H9 (cell line): Measurements from ENCODE around the gene YEATS4. TPM values are rescaled to one million over a fixed set of nuclear protein-coding genes. Genes with fewer than 3 reads are reported as not detected.
A peak's percentile ranks its signal among the peaks of the same experiment; 100 is the strongest.

ENCODE experiments used
- DNase-seq: peaks from one replicate; pipeline ENCODE4 v3.0.0-alpha.2; 2017
- H2AFZ ChIP-seq: one replicate; pipeline ENCODE4 v1.6.1; 2013; ENCODE audit warnings: mild to moderate bottlenecking, low read length, control low read depth, moderate library complexity
- H2AK5ac ChIP-seq: 2 replicates; pipeline ENCODE4 v1.6.1; 2013; ENCODE audit warnings: low read length, control low read depth, mixed read lengths; ENCODE audit not compliant: insufficient read length
- H2BK120ac ChIP-seq: one replicate; pipeline ENCODE4 v1.6.1; 2013; ENCODE audit warnings: low read depth, mild to moderate bottlenecking, low read length, control low read depth, inconsistent platforms; ENCODE audit not compliant: poor library complexity, severe bottlenecking
- H2BK12ac ChIP-seq: 2 replicates; pipeline ENCODE4 v1.6.1; 2013; ENCODE audit warnings: low read length, control low read depth, mixed read lengths, low read depth; ENCODE audit not compliant: insufficient read length
- H2BK15ac ChIP-seq: 2 replicates; pipeline ENCODE4 v1.6.1; 2013; ENCODE audit warnings: low read depth, low read length, control low read depth
- H2BK20ac ChIP-seq: one replicate; pipeline ENCODE4 v1.6.1; 2013; ENCODE audit warnings: low read depth, mild to moderate bottlenecking, low read length, control low read depth, inconsistent platforms; ENCODE audit not compliant: poor library complexity, severe bottlenecking
- H2BK5ac ChIP-seq: 2 replicates; pipeline ENCODE4 v1.6.1; 2013; ENCODE audit warnings: low read length, control low read depth, mixed read lengths; ENCODE audit not compliant: insufficient read length
- H3K14ac ChIP-seq: 2 replicates; pipeline ENCODE4 v1.6.1; 2013; ENCODE audit warnings: low read length, control low read depth; ENCODE audit not compliant: insufficient read depth
- H3K18ac ChIP-seq: 2 replicates; pipeline ENCODE4 v1.6.1; 2013; ENCODE audit warnings: low read depth, mild to moderate bottlenecking, mixed read lengths, low read length, control low read depth; ENCODE audit not compliant: insufficient read length
- H3K23ac ChIP-seq: 2 replicates; pipeline ENCODE4 v1.6.1; 2013; ENCODE audit warnings: low read length, control low read depth, mixed read lengths, low read depth; ENCODE audit not compliant: insufficient read length
- H3K23me2 ChIP-seq: 2 replicates; pipeline ENCODE4 v1.6.1; 2013; ENCODE audit warnings: low read depth, mild to moderate bottlenecking, mixed read lengths, low read length, control low read depth; ENCODE audit not compliant: insufficient read length, poor library complexity, severe bottlenecking
- H3K27ac ChIP-seq: 2 replicates; pipeline ENCODE4 v1.5.1; 2013; ENCODE audit warnings: low read length, control low read depth, mixed read lengths, low read depth; ENCODE audit not compliant: insufficient read length
- H3K27me3 ChIP-seq: 2 replicates; pipeline ENCODE4 v1.6.1; 2013; ENCODE audit warnings: low read length, control low read depth, inconsistent platforms; ENCODE audit not compliant: insufficient read depth
- H3K4ac ChIP-seq: 2 replicates; pipeline ENCODE4 v1.6.1; 2013; ENCODE audit warnings: low read depth, mild to moderate bottlenecking, control low read depth, inconsistent platforms, low read length, moderate library complexity
- H3K4me1 ChIP-seq: 2 replicates; pipeline ENCODE4 v1.6.1; 2013; ENCODE audit warnings: low read length, control low read depth, inconsistent platforms; ENCODE audit not compliant: insufficient read depth
- H3K4me2 ChIP-seq: 2 replicates; pipeline ENCODE4 v1.6.1; 2013; ENCODE audit warnings: low read length, control low read depth, mixed read lengths; ENCODE audit not compliant: insufficient read length, insufficient read depth
- H3K56ac ChIP-seq: 2 replicates; pipeline ENCODE4 v1.6.1; 2013; ENCODE audit warnings: low read depth, mild to moderate bottlenecking, mixed read lengths, low read length, control low read depth; ENCODE audit not compliant: insufficient read length
- H3K79me1 ChIP-seq: 2 replicates; pipeline ENCODE4 v1.6.1; 2013; ENCODE audit warnings: low read depth, mild to moderate bottlenecking, moderate library complexity, low read length, control low read depth, inconsistent platforms; ENCODE audit not compliant: insufficient read depth, poor library complexity, severe bottlenecking
- H3K79me2 ChIP-seq: 2 replicates; pipeline ENCODE4 v1.6.1; 2013; ENCODE audit warnings: low read length, control low read depth, inconsistent platforms; ENCODE audit not compliant: insufficient read depth
- H3K9ac ChIP-seq: 2 replicates; pipeline ENCODE4 v1.6.1; 2013; ENCODE audit warnings: low read length, control low read depth, mixed read lengths; ENCODE audit not compliant: insufficient read length; ENCODE audit errors: extremely low read depth
- H3K9me3 ChIP-seq: one replicate; pipeline ENCODE4 v1.6.1; 2013; ENCODE audit warnings: low read depth, low read length, inconsistent platforms; ENCODE audit not compliant: control insufficient read depth
- H3T11ph ChIP-seq: one replicate; pipeline ENCODE4 v1.6.1; 2013; ENCODE audit warnings: mild to moderate bottlenecking, low read length, control low read depth, inconsistent platforms
- H4K20me1 ChIP-seq: one replicate; pipeline ENCODE4 v1.6.1; 2013; ENCODE audit not compliant: control insufficient read depth, insufficient read length, insufficient read depth
- H4K5ac ChIP-seq: 2 replicates; pipeline ENCODE4 v1.6.1; 2013; ENCODE audit warnings: low read depth, mild to moderate bottlenecking, mixed read lengths, low read length, control low read depth; ENCODE audit not compliant: insufficient read length
- H4K8ac ChIP-seq: replicated peaks from 2 replicates; pipeline ENCODE4 v1.6.1; 2013; ENCODE audit warnings: low read length, control low read depth, mixed read lengths, low read depth; ENCODE audit not compliant: insufficient read length
- H4K91ac ChIP-seq: 2 replicates; pipeline ENCODE4 v1.6.1; 2013; ENCODE audit warnings: low read depth, mild to moderate bottlenecking, moderate library complexity, mixed read lengths, low read length, control low read depth; ENCODE audit not compliant: insufficient read length
- H3K27ac Mint-ChIP-seq, 3 experiments: 2 replicates in 2 of 3; 3 replicates in 1 of 3; pipeline ENCODE4 v1.8.0; 2020 to 2021; ENCODE audit warnings: mixed read lengths in 3 of 3, mild to moderate bottlenecking in 1 of 3, moderate library complexity in 1 of 3
- H3K27me3 Mint-ChIP-seq: 2 replicates; pipeline ENCODE4 v1.8.0; 2021; ENCODE audit warnings: low read depth, mild to moderate bottlenecking, moderate library complexity, mixed read lengths
- H3K36me3 Mint-ChIP-seq, 3 experiments: 2 replicates in 2 of 3; 3 replicates in 1 of 3; pipeline ENCODE4 v1.8.0; 2020 to 2021; ENCODE audit warnings: low read depth in 3 of 3, mixed read lengths in 3 of 3; ENCODE audit not compliant: insufficient read depth in 1 of 3
- H3K4me1 Mint-ChIP-seq, 2 experiments: 2 replicates each; pipeline ENCODE4 v1.8.0; 2020; ENCODE audit warnings: mixed read lengths in 2 of 2
- H3K4me3 Mint-ChIP-seq, 2 experiments: 2 replicates in 1 of 2; 3 replicates in 1 of 2; pipeline ENCODE4 v1.8.0; 2020 to 2021; ENCODE audit warnings: mild to moderate bottlenecking in 2 of 2, mixed read lengths in 2 of 2, moderate library complexity in 1 of 2
- H3K9me3 Mint-ChIP-seq, 2 experiments: 2 replicates in 1 of 2; 3 replicates in 1 of 2; pipeline ENCODE4 v1.8.0; 2020; ENCODE audit warnings: mild to moderate bottlenecking in 2 of 2, mixed read lengths in 2 of 2, moderate library complexity in 1 of 2
- WGBS: extraction: QIAGEN DNeasy Blood & Tissue Kit; methylation state at CpG from one replicate; pipeline ENCODE4 v1.1.7; 2013; ENCODE audit warnings: missing lambda C conversion rate, low lambda C conversion rate, mixed read lengths; ENCODE audit not compliant: insufficient read length; ENCODE audit errors: extremely low coverage; 5-methylcytosine and 5-hydroxymethylcytosine counted together
- total RNA-seq: library from RNA; stranded (reverse); gene quantifications from 2 replicates; pipeline ENCODE4 v1.2.1, GENCODE V29; 2021
- TF ChIP-seq, protein P1 (sequence below): fragments of 200-600 bp; sonication (generic); conservative IDR thresholded peaks from 3 replicates; pipeline ENCODE4 v1.8.0; 2021; ENCODE audit warnings: antibody characterized with exemption, mild to moderate bottlenecking

The YEATS4 gene
- total RNA-seq, 1 experiment from 2014 or later = 35.6 TPM

- Histone ChIP-seq H3K9me3 (no peaks in the 10 kb centered on the region), H3K23ac (no peak within 1 kb of the TSS), H3T11ph (peak within 1 kb of the TSS; percentile 6), H3K4me1 (no peaks in the 10 kb centered on the region), H3K18ac (no peak within 1 kb of the TSS), H3K79me1 (no peaks in the 10 kb centered on the region), H3K14ac (no peak within 1 kb of the TSS), H3K9ac (no peak within 1 kb of the TSS), H2AFZ (no peak within 1 kb of the TSS), H2BK120ac (no peak within 1 kb of the TSS), H2BK20ac (no peak within 1 kb of the TSS), H3K4me2 (no peak within 1 kb of the TSS), H2AK5ac (no peak within 1 kb of the TSS), H3K23me2 (no peaks in the 10 kb centered on the region), H3K4ac (no peak within 1 kb of the TSS), H4K8ac (no peak within 1 kb of the TSS), H3K27me3 (no peaks in the 10 kb centered on the region), H4K5ac (no peak within 1 kb of the TSS), H4K91ac (no peak within 1 kb of the TSS), H2BK5ac (no peak within 1 kb of the TSS), H3K27ac (no peak within 1 kb of the TSS), H2BK15ac (no peak within 1 kb of the TSS), H3K56ac (no peak within 1 kb of the TSS), H2BK12ac (no peak within 1 kb of the TSS), H3K79me2 (no peaks in the 10 kb centered on the region), H4K20me1 (no peaks in the 10 kb centered on the region)
- Mint-ChIP-seq H3K9me3 (no peaks in the 10 kb centered on the region), H3K4me1 (no peaks in the 10 kb centered on the region), H3K27me3 (no peaks in the 10 kb centered on the region), H3K27ac (no peak within 1 kb of the TSS; a peak in 1 of 7 replicates), H3K36me3 (no peaks in the 10 kb centered on the region), H3K4me3 (no peak within 1 kb of the TSS)
- DNase-seq = no peak
- WGBS = no CpG with 5 or more reads among the region's 4 CpGs
- TF ChIP-seq, protein P1, sequence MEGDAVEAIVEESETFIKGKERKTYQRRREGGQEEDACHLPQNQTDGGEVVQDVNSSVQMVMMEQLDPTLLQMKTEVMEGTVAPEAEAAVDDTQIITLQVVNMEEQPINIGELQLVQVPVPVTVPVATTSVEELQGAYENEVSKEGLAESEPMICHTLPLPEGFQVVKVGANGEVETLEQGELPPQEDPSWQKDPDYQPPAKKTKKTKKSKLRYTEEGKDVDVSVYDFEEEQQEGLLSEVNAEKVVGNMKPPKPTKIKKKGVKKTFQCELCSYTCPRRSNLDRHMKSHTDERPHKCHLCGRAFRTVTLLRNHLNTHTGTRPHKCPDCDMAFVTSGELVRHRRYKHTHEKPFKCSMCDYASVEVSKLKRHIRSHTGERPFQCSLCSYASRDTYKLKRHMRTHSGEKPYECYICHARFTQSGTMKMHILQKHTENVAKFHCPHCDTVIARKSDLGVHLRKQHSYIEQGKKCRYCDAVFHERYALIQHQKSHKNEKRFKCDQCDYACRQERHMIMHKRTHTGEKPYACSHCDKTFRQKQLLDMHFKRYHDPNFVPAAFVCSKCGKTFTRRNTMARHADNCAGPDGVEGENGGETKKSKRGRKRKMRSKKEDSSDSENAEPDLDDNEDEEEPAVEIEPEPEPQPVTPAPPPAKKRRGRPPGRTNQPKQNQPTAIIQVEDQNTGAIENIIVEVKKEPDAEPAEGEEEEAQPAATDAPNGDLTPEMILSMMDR = no peak
These were observed 11.2 kb upstream of the YEATS4 start, which contains the start of gene LYZ for GRCh38 chr12:69348162-69348938. Gene LYZ (plus strand): TSS chr12:69348381. CDS start chr12:69348409, 28 bp downstream.
